RKO (cell line): ENCODE measurements around the gene BICRA.

Experiments used
- DNase-seq: peaks from one replicate; pipeline ENCODE4 v3.0.0-alpha.2; 2016; ENCODE audit warnings: low spot score

BICRA gene

GRCh38 chr19:47750752-47751151, 141.8 kb downstream of the BICRA start:
- DNase-seq = no peak

DNA sequence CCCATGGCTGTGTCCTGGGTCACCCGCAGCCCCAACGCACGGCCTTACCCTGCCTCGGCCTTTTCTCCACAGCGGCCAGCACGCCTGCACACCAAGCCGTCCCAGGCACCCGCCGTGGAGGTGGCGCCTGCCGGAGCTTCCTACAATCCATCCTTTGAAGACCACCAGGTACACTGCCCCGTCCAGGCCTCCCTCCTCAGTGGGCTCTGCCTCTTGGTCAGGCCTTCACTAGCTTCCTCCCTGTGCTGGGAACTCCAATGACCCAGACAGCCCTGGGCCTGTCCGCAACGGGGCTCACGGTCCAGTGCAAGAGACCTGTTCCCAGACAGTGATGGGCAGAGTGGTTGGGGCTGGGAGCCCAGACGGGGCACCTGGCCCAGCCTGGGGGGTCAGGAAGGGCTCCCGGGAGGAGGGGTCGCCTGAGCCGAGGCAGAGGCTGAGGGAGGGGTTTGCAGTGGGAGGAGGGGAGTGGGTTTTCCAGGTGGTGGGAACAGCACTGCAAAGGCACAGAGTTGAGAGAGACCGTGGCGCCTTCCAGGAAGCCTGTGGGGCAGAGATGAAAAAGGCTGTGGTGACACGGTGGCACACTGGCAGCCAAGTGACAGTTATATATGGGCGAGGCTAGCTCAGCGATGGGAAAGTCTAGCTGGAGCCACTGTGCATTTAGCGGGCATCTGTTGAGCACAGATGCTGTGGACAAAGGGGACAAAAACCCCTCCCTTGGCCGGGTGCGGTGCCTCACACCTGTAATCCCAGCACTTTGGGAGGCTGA, 143.7 kb downstream of the BICRA start:
- DNase-seq = no peak
